Anterior cingulate cortex (tissue), 58 donors: ENCODE results near the gene B3GNT7.
"Not testable (repeated sequence)": the region's sequence is repeated elsewhere in the genome, so short reads cannot be mapped to it uniquely, and the experiment has no call there.

Experiments used
- DNase-seq, 58 donors: peaks; one replicate each; lab custom pipeline; 2025; lab: John Stamatoyannopoulos, UW

B3GNT7 gene

DNA sequence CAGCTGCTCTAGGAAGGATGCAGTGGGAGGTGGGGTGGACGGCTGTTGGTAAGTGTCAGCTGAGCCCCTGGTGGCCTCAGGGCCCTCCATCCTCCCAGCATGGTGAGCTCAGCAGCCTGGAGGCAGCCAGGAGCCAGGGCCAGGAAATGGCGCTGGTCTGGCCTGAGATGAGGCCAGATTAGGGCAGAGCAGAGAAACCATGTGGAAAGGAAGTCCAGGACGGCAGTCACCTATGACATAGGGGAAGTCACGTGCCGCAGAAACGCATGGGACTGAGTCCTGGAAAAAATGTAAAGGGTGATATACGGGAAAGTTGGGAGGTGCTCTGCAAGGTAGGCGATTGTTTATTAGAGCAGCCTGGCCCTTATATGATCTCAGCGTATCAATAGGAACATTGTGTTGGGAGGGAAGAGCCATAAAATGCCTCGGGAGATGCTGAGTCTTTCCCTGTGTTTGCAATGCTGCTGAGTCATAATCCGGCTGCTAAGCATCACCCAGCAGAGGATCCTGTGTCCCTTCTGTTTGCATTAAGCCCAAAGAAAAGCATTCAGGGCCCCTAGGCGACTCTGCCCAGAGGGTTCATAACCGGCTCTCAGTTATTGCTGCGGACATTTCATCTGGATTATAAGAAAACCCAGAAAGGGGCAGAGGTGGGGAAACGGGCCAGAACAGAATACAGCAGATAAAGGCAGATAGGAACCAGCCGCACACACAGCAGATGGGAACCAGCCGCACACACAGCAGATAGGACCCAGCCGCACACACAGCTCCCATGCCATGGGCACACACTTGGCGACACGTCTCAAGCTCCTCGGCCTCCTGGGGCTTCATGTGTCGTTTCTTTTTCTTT, 30.3 kb upstream of the B3GNT7 start:
- DNase-seq, result peak in 40 of 58 donors; percentile 24 to 81 (median 54)

DNA sequence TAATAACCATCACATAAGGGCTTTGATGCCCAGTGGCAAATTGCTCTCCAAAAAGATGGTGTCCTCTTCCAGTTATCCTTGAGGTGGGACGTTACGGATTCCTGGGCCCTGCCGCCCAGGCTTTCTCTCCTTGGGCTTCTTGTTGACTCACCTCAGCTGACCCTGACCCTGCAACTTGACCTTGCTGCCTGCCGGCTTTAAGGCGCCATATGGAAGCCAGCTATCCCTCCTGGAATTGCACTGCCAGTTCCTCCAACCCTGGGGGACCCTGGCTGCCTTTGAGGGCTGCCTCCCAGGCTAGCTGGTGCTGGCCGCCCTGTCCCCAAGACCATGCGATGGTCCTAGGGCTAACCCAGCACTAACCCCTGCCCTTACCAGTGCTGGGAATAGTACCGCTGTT, 28.3 kb upstream of the B3GNT7 start:
- DNase-seq, result no peak

DNA sequence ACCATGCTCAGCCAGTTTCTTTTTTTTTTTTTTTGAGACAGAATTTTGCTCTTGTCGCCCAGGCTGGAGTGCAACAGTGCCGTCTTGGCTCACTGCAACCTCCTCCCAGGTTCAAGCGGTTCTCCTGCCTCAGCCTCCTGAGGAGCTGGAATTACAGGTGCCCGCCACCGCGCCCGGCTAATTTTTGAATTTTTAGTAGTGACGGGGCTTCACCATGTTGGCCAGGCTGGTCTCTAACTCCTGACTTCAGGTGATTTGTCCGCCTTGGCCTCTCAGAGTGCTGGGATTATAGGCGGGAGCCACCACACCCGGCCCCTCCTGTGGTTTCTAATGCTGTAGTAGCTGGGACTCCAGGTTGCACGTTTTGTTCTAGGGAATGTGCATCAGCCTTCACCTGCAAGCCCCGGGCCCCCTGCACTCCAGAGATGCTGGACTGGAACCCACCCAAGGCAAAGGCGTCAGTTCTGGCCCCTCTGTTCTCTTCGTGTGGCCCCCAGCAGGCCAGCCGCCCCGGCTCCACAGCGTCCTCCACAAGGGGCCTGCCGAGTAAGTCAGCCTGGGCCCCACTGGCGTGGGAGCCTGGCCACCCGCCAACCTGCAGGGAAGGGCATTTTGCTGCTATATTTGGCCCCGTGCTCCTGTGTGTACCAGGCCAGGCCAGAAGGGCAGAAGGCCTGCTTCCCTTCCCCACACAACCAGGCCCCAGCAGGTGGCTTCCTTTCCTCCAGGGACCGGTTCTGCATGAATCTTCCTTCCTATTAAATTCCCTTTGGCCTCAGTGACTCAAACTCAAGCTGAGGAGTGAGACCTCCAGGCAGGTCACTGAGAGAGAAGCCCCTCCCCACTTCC, 25.7 kb upstream of the B3GNT7 start:
- no peak for DNase-seq

DNA sequence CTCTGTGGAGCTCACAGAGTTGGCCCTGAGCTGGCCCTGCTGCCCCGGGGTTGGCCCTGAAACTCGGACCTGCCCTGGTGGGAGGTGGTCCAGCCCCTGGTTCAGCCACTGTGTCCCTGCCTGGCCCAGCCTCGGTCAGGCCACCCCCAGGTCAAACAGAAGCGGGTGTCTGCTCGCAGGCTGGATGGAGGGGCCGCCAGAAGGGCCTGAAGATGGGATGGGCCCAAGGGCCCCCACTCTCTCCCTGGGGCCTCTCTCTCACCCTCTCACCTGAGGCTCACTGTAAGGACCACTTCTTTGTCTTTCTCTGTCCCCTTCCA, 25.1 kb upstream of the B3GNT7 start:
- DNase-seq, result no peak

DNA sequence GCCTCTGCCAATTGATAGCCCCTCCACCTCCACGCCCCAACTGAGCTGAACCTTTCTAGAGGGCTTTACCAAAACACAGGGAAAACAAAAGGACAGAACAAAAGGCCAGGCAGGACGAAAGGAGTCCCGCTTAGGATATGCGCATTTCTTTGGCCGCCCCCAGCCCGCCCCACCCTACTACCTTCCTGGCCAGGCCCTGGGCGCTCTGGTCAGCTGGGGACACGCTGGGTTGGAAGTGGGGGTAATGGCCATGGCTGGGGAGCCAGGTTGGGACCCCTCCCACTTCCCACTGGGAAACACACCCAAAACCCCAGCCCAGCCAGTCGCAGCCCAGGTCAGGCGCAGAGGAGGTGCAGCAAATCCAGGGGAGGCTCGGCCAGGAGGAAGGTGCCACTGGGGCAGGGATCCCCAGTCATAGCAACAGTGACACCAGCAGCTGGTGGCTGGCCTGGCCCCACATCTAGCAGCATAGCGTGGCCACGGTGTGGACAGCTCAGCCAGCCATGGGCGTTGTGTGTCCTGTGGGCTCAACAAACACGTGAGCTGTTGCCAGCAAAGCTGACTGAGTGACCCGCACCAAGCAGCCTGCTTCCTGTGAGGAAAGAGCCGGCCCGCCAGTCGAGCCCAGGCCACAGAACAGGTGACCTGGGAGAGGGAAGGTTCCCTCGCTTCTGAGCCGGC, 24.6 kb upstream of the B3GNT7 start:
- DNase-seq, result peak in 1 of 58 donors; percentile 69

DNA sequence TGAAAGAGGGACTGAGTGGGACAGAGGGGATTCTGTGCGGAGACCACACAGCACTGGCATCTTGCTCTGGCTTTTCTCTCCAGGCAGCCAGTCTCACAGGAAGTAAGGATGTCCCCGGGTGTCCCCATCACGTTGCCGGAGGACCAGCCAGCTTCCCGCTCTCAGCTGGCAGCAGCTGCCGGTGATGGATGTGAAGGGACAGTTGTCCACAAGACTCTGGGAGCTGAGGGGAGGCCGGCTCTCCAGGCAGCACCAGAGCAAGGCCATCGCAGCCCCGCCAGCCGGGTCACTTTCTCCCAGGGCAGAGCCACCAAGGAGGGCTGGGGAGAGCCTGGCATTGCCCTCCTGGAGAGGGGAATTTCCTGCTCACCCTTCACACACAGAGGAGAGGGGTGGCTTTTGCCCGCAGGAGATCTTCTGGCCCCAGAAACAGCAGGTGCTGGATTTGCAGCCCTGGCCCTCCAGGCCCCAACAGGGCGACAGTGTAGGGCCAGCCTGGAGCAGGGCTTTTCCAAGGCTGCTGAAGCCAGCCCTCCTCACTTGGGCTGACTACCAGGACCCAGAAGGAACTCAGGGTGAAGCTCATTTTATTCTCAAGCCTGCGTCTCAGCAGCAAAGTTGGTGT, 24.0 kb upstream of the B3GNT7 start:
- DNase-seq, result peak in 34 of 58 donors; percentile 11 to 80 (median 50)

DNA sequence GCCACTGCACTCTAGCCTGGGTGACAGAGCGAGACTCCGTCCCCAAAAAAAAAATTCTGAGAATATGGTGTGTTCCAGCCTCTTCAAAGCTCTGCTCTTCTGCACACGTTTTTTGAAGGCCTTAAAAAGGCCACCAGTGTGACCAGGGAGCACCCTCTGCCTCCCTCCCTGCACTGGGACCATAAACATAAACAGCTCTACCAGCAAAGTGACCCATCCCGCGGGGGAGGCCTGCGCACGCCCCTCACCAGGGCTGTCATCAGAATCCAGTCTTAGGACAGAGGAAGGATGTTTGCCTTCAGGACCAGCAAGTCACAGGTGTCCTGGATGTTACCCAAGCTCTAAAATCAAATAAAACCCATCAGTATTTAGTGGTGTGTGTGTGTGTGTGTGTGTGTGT, 23.2 kb upstream of the B3GNT7 start:
- no peak for DNase-seq

DNA sequence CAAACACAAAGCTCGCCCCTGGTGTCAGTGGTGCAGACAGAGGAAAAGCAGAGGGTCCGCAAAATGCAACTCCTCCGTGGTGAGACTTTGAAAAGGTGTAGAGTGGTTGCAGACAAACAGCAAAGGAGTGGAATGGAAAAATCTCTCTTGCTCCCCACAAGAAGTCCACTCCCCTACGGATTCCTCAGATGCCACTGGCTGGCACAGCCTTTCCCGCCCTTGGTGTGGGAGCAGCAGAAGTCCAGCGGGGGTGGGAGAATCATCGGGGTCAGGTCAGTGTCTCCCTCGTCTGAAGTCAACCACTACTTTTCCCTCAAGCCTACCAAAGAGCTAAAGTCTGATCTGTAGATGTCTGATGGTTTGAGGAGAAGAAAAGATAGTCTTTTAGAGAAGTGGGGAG, 22.3 kb upstream of the B3GNT7 start:
- no peak for DNase-seq

DNA sequence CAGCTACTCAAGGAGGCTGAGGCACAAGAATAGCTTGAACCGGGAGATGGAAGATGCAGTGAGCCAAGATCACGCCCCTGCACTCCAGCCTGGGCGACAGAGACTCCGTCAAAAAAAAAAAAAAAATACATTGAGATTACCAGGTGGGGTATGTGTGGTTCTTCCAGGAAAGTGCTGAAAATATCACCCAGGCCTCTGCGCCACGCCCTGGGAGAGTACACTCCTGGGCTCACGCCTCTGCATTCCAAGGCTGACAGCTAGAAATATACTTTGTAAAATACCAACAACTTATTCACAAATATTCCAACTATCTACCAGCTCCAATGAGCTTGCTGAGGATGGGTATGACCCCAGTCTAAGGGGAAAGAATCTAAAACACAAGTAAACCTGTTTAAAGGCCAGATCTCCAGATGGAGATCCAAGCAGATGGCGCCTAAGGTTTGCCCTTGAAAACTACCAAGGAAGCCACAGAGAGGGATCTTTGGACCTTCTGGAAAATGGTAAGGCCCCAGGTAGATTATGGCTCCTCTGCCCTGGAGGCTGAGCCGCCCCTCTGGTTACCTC, 21.6 kb upstream of the B3GNT7 start:
- DNase-seq, result no peak

DNA sequence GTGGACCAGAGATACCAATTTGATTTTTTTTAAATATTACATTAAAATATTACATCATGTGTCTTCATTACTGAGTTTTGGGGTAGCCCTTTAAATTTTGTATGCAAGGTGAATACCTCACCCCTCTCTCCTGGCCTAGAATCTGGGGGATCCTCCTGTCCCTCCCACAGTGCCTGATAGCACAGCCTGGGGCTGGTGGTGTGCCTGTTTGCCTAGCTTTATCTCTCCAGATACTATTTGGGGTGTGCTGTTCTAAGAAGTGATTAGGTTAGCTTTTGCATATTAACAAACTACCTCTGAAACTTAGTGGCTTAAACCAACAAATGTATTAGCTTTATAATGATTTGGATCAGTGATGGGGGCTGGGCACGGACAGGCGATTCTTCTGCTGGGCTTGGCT, 20.7 kb upstream of the B3GNT7 start:
- DNase-seq, result no peak

DNA sequence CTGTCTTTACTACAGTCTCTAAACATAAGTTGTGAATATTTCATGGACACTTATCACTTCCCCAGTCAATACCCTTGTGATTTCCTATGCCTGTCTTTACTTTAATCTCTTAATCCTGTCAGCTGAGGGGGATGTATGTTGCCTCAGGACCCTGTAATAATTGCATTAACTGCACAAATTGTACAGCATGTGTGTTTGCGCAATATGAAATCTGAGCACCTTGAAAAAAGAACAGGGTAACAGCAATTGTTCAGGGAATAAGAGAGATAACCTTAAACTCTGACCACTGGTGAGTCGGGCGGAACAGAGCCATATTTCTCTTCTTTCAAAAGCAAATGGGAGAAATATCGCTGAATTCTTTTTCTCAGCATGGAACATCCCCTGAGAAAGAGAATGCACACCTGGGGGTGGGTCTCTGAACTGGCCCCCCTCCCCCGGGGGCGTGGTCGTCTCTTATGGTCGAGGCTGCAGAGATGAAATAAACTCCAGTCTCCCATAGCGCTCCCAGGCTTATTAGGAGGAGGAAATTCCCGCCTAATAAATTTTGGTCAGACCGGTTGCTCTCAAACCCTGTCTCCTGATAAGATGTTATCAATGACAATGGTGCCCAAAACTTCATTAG, 19.4 kb upstream of the B3GNT7 start:
- DNase-seq, result not testable (repeated sequence)

DNA sequence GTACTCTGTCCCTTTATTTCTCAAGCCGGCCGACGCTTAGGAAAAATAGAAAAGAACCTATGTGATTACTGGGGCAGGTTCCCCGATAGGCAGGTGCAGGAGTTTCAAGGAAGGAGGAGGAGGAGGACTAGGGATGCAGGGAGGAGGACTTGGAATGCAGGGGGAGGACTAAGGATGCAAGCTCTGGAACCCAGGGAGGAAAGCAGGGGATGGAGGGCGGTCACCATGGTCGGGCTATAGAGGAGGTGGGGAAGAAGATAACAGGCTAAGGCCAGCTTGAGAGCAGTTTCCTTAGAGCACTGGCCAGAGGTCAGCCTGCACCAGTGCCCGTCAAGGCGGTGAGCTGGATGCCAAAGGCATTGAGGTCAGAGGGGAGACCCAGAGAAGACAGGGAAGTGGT, 18.7 kb upstream of the B3GNT7 start:
- no peak for DNase-seq

DNA sequence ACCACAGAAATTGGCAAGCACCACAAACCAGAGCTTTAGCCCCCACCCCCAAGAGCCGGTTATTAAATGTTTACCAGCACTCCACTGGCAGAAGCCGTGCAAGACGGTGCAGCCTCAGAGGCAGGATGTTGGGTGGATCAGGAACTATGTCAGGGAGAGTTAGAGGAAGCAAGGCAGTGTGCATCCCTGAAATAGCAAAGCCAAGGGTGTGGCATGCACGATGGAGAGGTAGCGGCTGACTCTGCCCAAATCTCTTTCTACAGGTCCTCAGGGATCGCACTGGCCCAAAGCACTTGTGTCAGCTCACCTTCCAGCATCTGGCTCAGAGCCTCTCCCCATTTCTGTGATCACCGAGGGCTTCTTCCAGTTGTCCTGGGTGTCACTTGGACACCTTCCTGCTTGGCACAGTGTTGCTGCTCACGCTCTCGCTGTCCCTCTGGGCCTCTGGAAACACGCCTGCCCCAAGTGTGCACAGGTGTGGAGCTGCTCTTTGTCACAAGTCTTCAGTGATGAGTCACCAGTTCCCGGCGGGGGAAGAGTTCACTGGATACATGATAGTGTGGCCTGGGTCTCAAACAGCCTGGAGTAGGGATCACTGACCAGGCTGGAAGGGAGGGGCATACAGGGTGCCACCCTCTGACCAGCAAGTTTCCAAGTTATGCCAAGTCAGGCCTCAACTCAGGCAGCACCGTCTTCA, 17.3 kb upstream of the B3GNT7 start:
- DNase-seq, result no peak

DNA sequence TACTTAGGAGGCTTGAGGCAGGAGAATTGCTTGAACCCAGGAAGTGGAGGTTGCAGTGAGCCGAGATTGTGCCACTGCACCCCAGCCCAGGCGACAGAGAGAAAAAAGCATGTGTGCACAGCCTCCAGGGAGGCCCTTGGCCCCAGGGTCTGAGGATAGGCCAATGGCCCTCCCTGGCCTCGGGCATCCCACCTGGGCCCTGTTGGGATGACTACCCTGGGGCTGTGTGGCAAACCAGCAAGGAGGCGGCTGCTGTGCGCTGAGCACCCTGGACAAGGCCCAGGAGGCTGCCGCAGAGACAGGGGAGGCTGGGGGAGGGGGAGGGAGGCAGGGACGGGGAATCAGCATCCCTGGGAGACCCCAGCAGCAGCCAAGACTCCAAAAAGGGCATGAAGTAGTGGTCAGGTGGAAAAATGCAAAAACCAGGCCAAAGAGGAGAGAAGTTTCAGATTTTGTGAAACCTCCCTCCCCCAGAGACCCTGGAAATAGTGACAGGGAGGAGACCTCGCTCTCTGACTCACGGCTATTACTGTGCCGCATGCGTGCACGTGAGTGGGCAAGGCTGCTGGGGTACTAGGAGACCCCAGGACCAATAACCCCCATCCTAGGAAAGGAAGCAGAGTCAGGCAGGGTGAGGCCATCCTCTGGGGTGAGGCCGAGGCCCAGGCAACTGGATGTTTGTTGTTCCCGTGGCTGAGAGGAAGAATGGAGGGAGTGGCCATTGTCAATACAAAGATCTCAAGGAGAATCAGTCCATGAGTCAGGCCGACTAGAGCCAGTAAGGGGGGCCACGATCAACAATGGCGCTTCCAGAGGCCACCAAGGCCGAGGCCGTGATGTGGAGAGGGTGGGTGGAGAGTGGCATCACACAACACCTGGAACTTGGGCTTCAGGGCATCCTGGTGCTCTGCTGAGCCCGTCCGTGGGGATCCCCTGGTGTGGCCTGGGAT, 16.0 kb upstream of the B3GNT7 start:
- DNase-seq, result peak in 16 of 58 donors; percentile 21 to 75 (median 39)

DNA sequence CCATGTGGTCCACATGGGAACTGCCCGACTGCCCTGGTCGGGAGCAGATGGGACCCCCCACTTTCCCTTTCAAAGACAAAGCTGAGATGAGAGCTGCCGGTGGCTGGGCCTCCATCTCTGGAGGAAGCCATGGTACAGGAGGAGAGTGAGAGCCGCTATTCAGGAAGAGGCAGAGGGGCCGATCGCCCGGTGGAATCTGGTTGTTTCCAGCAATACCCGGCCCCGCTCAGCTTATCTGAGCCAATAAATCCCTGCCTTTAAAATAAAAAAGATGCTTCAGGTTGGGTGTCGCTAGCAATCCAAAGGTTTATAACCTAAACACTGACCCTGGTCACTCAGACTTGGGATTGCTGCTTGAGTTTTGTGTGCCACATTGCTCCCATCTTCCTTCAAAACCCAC, 15.2 kb upstream of the B3GNT7 start:
- no peak for DNase-seq

DNA sequence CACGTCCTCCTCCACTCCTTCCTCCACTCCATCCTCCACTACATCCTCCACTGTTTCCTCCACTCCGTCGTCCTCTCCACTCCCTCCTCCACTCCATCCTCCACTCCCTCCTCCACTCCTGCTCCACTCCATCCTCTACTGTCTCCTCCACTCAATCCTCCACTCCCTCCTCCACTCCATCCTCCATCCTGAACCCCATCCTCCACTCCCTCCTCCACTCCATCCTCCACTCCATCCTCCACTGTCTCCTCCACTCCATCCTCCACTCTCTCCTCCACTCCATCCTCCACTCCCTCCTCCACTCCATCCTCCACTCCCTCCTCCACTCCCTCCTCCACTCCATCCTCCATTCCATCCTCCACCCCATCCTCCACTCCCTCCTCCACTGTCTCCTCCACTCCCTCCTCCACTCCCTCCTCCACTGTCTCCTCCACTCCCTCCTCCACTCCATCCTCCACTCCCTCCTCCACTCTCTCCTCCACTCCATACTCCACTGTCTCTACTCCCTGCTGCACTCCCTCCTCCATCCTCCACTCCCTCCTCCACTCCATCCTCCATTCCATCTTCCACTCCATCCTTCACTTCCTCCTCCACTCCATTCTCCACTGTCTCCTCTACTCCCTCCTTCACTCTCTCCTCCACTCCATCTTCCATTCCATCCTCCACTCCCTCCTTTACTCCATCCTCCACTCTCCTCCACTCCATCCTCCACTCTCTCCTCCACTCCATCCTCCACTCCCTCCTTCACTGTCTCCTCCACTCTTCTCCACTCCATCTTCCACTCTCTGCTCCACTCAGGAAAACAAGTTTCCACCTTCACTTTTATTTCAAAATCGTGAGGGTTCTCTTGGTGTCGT, 14.3 kb upstream of the B3GNT7 start:
- no peak for DNase-seq

DNA sequence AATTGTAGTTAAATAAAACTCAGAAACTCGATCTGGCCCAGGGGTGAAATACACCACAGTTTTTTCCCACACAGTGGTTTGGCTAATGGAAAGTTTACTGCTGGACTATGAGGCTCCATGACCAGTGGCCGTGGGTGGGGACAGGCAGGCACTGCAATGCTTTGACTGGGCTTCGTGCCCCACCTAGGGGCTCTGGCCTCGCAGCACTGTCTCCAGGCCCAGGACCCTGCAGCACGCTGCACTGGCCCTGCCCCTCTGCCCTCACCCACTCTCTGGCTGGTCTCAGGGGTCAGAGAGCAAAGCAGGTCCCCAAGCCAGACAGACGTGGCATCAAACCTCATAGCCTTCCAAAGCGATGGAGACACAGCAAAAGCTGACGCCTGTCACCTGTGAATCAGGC, 13.4 kb upstream of the B3GNT7 start:
- no peak for DNase-seq
